GM12878 (cell line): ENCODE data around the gene GALE. TPM values are rescaled to one million over a fixed set of nuclear protein-coding genes. Genes with fewer than 3 reads are reported as not detected.
A peak's percentile ranks its signal among the peaks of the same experiment; 100 is the strongest.

Experiments
- ASH2L ChIP-seq: fragments of 300-600, 200-600 bp; sonication (generic); IDR thresholded peaks from 2 replicates; pipeline ENCODE4 v1.6.1; 2017; ENCODE audit warnings: low read depth, mild to moderate bottlenecking, borderline replicate concordance
- BACH1 ChIP-seq: fragments of 450-650 bp; IDR thresholded peaks from 2 replicates; pipeline ENCODE4 v1.6.1; 2017; ENCODE audit warnings: mild to moderate bottlenecking, borderline replicate concordance
- BHLHE40 ChIP-seq, 2 experiments: fragments of 450-650 bp in 1 of 2; IDR thresholded peaks; 2 replicates each; pipeline ENCODE4 v1.6.1; 2011 to 2017; ENCODE audit warnings: low read depth in 2 of 2, borderline replicate concordance in 1 of 2, improper control_type of control experiment in 1 of 2, low read length in 1 of 2, mild to moderate bottlenecking in 1 of 2
- CHD4 ChIP-seq: fragments of 200-600 bp; sonication (generic); IDR thresholded peaks from 2 replicates; pipeline ENCODE4 v1.6.1; 2016; ENCODE audit warnings: mild to moderate bottlenecking
- EGR1 ChIP-seq, 2 experiments: IDR thresholded peaks; 1 replicate in 1 of 2; 2 replicates in 1 of 2; pipeline ENCODE4 v1.6.1; 2011 to 2012; ENCODE audit warnings: low read depth in 2 of 2, low read length in 2 of 2, borderline replicate concordance in 1 of 2, mild to moderate bottlenecking in 1 of 2, moderate library complexity in 1 of 2
- EP300 ChIP-seq, 2 experiments: fragments of 150-350 bp in 1 of 2; IDR thresholded peaks; 2 replicates each; pipeline ENCODE4 v1.6.1; 2011 to 2012; ENCODE audit warnings: low read depth in 2 of 2, low read length in 2 of 2, borderline replicate concordance in 1 of 2, improper control_type of control experiment in 1 of 2, inconsistent platforms in 1 of 2; ENCODE audit not compliant: control insufficient read depth in 1 of 2
- IRF4 ChIP-seq: IDR thresholded peaks from 2 replicates; pipeline ENCODE4 v1.6.1; 2011; ENCODE audit warnings: low read depth, low read length
- KDM1A ChIP-seq: fragments of 200-600 bp; sonication (generic); IDR thresholded peaks from 2 replicates; pipeline ENCODE4 v1.6.1; 2016; ENCODE audit warnings: borderline replicate concordance
- LARP7 ChIP-seq: fragments of 450-650 bp; IDR thresholded peaks from 2 replicates; pipeline ENCODE4 v1.6.1; 2017; ENCODE audit warnings: mild to moderate bottlenecking
- NBN ChIP-seq: fragments of 450-650 bp; IDR thresholded peaks from 2 replicates; pipeline ENCODE4 v1.6.1; 2016
- NFYB ChIP-seq: IDR thresholded peaks from 2 replicates; pipeline ENCODE4 v1.6.1; 2011; ENCODE audit warnings: low read depth, mild to moderate bottlenecking, low read length, improper control_type of control experiment, moderate library complexity; ENCODE audit not compliant: insufficient read depth
- NRF1 ChIP-seq: conservative IDR thresholded peaks from 2 replicates; pipeline ENCODE4 v1.6.1; 2011; ENCODE audit warnings: mild to moderate bottlenecking, low read depth, low read length, improper control_type of control experiment
- PAX8 ChIP-seq: fragments of 450-650 bp; IDR thresholded peaks from 2 replicates; pipeline ENCODE4 v1.6.1; 2017; ENCODE audit warnings: mild to moderate bottlenecking, moderate library complexity
- PML ChIP-seq: IDR thresholded peaks from 2 replicates; pipeline ENCODE4 v1.6.1; 2012; ENCODE audit warnings: low read length, inconsistent platforms
- POLR2AphosphoS5 ChIP-seq: IDR thresholded peaks from 2 replicates; pipeline ENCODE4 v1.6.1; 2011; ENCODE audit warnings: mild to moderate bottlenecking, low read length, inconsistent platforms
- RB1 ChIP-seq: fragments of 450-650 bp; formaldehyde crosslinking; IDR thresholded peaks from 2 replicates; pipeline ENCODE4 v1.6.1; 2017; ENCODE audit warnings: mild to moderate bottlenecking, borderline replicate concordance
- RBBP5 ChIP-seq: fragments of 200-600 bp; sonication (generic); conservative IDR thresholded peaks from 2 replicates; pipeline ENCODE4 v1.6.1; 2016
- SMC3 ChIP-seq: IDR thresholded peaks from 2 replicates; pipeline ENCODE4 v1.6.1; 2011; ENCODE audit warnings: low read length, improper control_type of control experiment, borderline replicate concordance
- SUPT20H ChIP-seq: IDR thresholded peaks from 2 replicates; pipeline ENCODE4 v1.6.1; 2011; ENCODE audit warnings: low read depth, mild to moderate bottlenecking, low read length, moderate library complexity, borderline replicate concordance; ENCODE audit not compliant: control insufficient read depth
- YBX1 ChIP-seq: fragments of 450-650 bp; IDR thresholded peaks from 2 replicates; pipeline ENCODE4 v1.6.1; 2016; ENCODE audit warnings: antibody characterized with exemption
- ZNF24 ChIP-seq: fragments of 450-650 bp; IDR thresholded peaks from 2 replicates; pipeline ENCODE4 v1.6.1; 2017; ENCODE audit warnings: antibody characterized with exemption, mild to moderate bottlenecking
- ZNF384 ChIP-seq: IDR thresholded peaks from 2 replicates; pipeline ENCODE4 v1.6.1; 2012; ENCODE audit warnings: low read depth, mild to moderate bottlenecking, low read length, improper control_type of control experiment, borderline replicate concordance
- polyA plus RNA-seq, 11 experiments: library from polyadenylated mRNA; depleted of rRNA in 4 of 11; unstranded in 6 of 11; stranded (reverse) in 5 of 11; fragments of >200 nt; fragmentation: Nextera tagmentation in 4 of 11; fragmentation: Illumina TruSeq in 1 of 11; extraction: Ambion mirVana in 4 of 11; extraction: Trizol in 1 of 11; gene quantifications; 1 replicate in 1 of 11; 2 replicates in 10 of 11; pipeline versions ENCODE4 v1.2.1 to v1.2.3, GENCODE V29; 2011 to 2016; ENCODE audit warnings: inconsistent platforms in 2 of 11, missing spikeins in 2 of 11, low read depth in 1 of 11
- total RNA-seq, 4 experiments: library from RNA; depleted of rRNA in 3 of 4; stranded (reverse); fragments of >200 nt in 3 of 4; fragmentation: Illumina TruSeq in 1 of 4; extraction: Trizol in 1 of 4; gene quantifications; 2 replicates each; pipeline versions ENCODE4 v1.2.1 to v1.2.3, GENCODE V29; 2013 to 2021
- TF ChIP-seq, protein P1 (sequence below): IDR thresholded peaks from 2 replicates; pipeline ENCODE4 v1.6.1; 2011; ENCODE audit warnings: borderline replicate concordance, low read depth, mild to moderate bottlenecking, moderate library complexity, mixed read lengths, low read length; ENCODE audit not compliant: insufficient read depth; ENCODE audit errors: extremely low read length
- TF ChIP-seq, protein P2 (sequence below): IDR thresholded peaks from 2 replicates; pipeline ENCODE4 v1.6.1; 2012; ENCODE audit warnings: low read depth, low read length, improper control_type of control experiment
- TF ChIP-seq, protein P3 (sequence below): fragments of 450-650 bp; IDR thresholded peaks from 2 replicates; pipeline ENCODE4 v1.6.1; 2017; ENCODE audit warnings: mild to moderate bottlenecking, moderate library complexity

The GALE gene
- total and polyA plus RNA-seq, 10 of the 15 experiments (the other 5 are each of a cell fraction or from before 2014, with no cell fraction given) = 4.2 to 93.7 (median 40.4) TPM

DNA sequence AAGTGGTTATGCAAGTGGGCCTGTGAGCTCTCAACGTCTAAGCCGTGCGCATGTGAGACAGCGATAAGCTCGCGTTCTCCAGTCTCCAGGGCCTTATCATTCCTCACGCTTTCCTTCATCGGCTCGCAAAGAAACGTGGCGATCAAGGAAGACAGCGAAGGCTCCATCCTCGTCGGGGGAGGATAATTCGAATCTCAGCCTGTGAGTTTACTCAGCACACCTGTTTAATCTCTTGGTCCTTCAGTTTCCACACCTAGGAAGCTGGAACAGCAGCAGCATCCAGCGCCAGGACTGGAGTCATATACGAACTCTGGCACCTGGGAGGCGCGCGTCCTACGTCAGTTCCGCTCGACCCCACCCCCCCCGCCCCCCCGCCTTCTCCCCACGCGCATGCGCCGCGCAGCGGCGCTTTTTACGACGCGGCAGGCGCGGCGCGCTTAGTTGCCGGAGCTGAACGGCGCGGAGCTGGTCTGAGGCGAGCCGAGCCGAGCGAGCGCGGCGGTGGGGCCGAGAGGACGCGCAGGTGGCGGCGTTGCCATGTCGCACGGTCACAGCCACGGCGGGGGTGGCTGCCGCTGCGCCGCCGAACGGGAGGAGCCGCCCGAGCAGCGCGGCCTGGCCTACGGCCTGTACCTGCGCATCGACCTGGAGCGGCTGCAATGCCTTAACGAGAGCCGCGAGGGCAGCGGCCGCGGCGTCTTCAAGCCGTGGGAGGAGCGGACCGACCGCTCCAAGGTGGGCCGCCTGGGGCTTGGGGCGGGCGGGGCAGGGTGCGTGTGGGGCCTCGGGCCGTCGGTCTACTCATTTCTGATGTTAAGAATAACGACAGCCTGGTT is 22.4 kb downstream of the GALE start, which contains the start of gene PITHD1 (continued):
- TF ChIP-seq POLR2AphosphoS5 = peak; percentile 91
- TF ChIP-seq NFYB = no peak
- peak; percentile 58; the same call in 1 of the 2 replicates for TF ChIP-seq PML
- TF ChIP-seq, protein P1, sequence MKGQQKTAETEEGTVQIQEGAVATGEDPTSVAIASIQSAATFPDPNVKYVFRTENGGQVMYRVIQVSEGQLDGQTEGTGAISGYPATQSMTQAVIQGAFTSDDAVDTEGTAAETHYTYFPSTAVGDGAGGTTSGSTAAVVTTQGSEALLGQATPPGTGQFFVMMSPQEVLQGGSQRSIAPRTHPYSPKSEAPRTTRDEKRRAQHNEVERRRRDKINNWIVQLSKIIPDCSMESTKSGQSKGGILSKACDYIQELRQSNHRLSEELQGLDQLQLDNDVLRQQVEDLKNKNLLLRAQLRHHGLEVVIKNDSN = no peak
- no peak for TF ChIP-seq KDM1A
- TF ChIP-seq EP300 (IDR thresholded peaks at IDR 0.05; ENCODE audit: borderline replicate concordance in 1 of 2, control insufficient read depth in 1 of 2, low read depth in 2 of 2, low read length in 2 of 2) = no peak
- TF ChIP-seq SUPT20H = no peak
- TF ChIP-seq IRF4 = no peak
- TF ChIP-seq SMC3 = peak; percentile 14; the same call in 1 of the 2 replicates
- no peak for TF ChIP-seq YBX1
- TF ChIP-seq, protein P2, sequence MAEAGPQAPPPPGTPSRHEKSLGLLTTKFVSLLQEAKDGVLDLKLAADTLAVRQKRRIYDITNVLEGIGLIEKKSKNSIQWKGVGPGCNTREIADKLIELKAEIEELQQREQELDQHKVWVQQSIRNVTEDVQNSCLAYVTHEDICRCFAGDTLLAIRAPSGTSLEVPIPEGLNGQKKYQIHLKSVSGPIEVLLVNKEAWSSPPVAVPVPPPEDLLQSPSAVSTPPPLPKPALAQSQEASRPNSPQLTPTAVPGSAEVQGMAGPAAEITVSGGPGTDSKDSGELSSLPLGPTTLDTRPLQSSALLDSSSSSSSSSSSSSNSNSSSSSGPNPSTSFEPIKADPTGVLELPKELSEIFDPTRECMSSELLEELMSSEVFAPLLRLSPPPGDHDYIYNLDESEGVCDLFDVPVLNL = 0 out of 2 replicates have a peak, but pooled peaks have one; percentile 15
- peak in 1 of 2 experiments; percentile 55; a peak in 2 of 4 replicates for TF ChIP-seq BHLHE40 (IDR thresholded peaks at IDR 0.05; ENCODE audit: borderline replicate concordance in 1 of 2, low read depth in 2 of 2, low read length in 1 of 2)
- no peak for TF ChIP-seq PAX8
- TF ChIP-seq RB1 = peak; percentile 84; the same call in 1 of the 2 replicates
- TF ChIP-seq BACH1 = peak; percentile 85
- TF ChIP-seq RBBP5 = no peak
- TF ChIP-seq, protein P3, sequence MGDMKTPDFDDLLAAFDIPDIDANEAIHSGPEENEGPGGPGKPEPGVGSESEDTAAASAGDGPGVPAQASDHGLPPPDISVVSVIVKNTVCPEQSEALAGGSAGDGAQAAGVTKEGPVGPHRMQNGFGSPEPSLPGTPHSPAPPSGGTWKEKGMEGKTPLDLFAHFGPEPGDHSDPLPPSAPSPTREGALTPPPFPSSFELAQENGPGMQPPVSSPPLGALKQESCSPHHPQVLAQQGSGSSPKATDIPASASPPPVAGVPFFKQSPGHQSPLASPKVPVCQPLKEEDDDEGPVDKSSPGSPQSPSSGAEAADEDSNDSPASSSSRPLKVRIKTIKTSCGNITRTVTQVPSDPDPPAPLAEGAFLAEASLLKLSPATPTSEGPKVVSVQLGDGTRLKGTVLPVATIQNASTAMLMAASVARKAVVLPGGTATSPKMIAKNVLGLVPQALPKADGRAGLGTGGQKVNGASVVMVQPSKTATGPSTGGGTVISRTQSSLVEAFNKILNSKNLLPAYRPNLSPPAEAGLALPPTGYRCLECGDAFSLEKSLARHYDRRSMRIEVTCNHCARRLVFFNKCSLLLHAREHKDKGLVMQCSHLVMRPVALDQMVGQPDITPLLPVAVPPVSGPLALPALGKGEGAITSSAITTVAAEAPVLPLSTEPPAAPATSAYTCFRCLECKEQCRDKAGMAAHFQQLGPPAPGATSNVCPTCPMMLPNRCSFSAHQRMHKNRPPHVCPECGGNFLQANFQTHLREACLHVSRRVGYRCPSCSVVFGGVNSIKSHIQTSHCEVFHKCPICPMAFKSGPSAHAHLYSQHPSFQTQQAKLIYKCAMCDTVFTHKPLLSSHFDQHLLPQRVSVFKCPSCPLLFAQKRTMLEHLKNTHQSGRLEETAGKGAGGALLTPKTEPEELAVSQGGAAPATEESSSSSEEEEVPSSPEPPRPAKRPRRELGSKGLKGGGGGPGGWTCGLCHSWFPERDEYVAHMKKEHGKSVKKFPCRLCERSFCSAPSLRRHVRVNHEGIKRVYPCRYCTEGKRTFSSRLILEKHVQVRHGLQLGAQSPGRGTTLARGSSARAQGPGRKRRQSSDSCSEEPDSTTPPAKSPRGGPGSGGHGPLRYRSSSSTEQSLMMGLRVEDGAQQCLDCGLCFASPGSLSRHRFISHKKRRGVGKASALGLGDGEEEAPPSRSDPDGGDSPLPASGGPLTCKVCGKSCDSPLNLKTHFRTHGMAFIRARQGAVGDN = 0 out of 2 replicates have a peak, but pooled peaks have one; percentile 36
- TF ChIP-seq CHD4 = no peak
- peak in 1 of 2 experiments; percentile 42; a peak in 1 of 3 replicates for TF ChIP-seq EGR1 (IDR thresholded peaks at IDR 0.05; ENCODE audit: borderline replicate concordance in 1 of 2, low read depth in 2 of 2, low read length in 2 of 2)
- TF ChIP-seq NRF1 = peak; percentile 53
- TF ChIP-seq NBN = no peak; the same call in 1 of the 2 replicates
- TF ChIP-seq LARP7 = peak; percentile 94
- TF ChIP-seq ZNF24 = no peak
- no peak for TF ChIP-seq ZNF384
- TF ChIP-seq ASH2L = no peak
